GM20431 (cell line): ENCODE measurements around the gene RAPGEF4.

Experiments used
- in situ Hi-C: fragments of 300-500 bp; cut with MseI, MboI; formaldehyde crosslinking; loops from one replicate; pipeline ENCODE4 v1.15.0; 2020; ENCODE audit warnings: low sequenced_read_pairs; ENCODE audit not compliant: unreplicated experiment

RAPGEF4 gene

GRCh38 chr2:172889768-172890430 lies 154.3 kb downstream of the RAPGEF4 start:
- in situ Hi-C loops = no loop called here

- in situ Hi-C loops = no loop called here
Measured at GRCh38 chr2:172893111-172893510, 157.5 kb downstream of the RAPGEF4 start.

- in situ Hi-C loops = no loop called here
Measured at GRCh38 chr2:172893671-172894070, 158.0 kb downstream of the RAPGEF4 start.

GRCh38 chr2:172894689-172895387 lies 159.2 kb downstream of the RAPGEF4 start:
- in situ Hi-C loops = no loop called here

- in situ Hi-C loops = no loop called here
Measured at GRCh38 chr2:172896661-172897081, 161.0 kb downstream of the RAPGEF4 start.

GRCh38 chr2:172900871-172901270 lies 165.2 kb downstream of the RAPGEF4 start:
- in situ Hi-C loops = no loop called here

- in situ Hi-C loops = no loop called here
Measured at GRCh38 chr2:172901913-172902312, 166.3 kb downstream of the RAPGEF4 start.

- in situ Hi-C loops = no loop called here
Measured at GRCh38 chr2:172904236-172904635, 168.6 kb downstream of the RAPGEF4 start.

GRCh38 chr2:172905937-172906811 lies 170.5 kb downstream of the RAPGEF4 start:
- in situ Hi-C loops = no loop called here

GRCh38 chr2:172908275-172908674 lies 172.6 kb downstream of the RAPGEF4 start:
- in situ Hi-C loops = no loop called here

GRCh38 chr2:172909454-172909853 lies 173.8 kb downstream of the RAPGEF4 start:
- in situ Hi-C loops = no loop called here

- in situ Hi-C loops = no loop called here
Measured at GRCh38 chr2:172912266-172912665, 176.6 kb downstream of the RAPGEF4 start.

- in situ Hi-C loops = no loop called here
Measured at GRCh38 chr2:172914341-172915008, 178.8 kb downstream of the RAPGEF4 start.

GRCh38 chr2:172917716-172918115 lies 182.1 kb downstream of the RAPGEF4 start:
- in situ Hi-C loops = no loop called here

- in situ Hi-C loops = no loop called here
Measured at GRCh38 chr2:172919732-172920131, 184.1 kb downstream of the RAPGEF4 start.

- in situ Hi-C loops = no loop called here
Measured at GRCh38 chr2:172921532-172922236, 186.0 kb downstream of the RAPGEF4 start.

- in situ Hi-C loops = no loop called here
Measured at GRCh38 chr2:172922306-172922705, 186.7 kb downstream of the RAPGEF4 start.

- in situ Hi-C loops = no loop called here
Measured at GRCh38 chr2:172922815-172923214, 187.2 kb downstream of the RAPGEF4 start.

- in situ Hi-C loops = no loop called here
Measured at GRCh38 chr2:172924097-172924660, 188.5 kb downstream of the RAPGEF4 start.
